GM03348 (cell line): Measurements from ENCODE around the gene MAST4.
A peak's percentile ranks its signal among the peaks of the same experiment; 100 is the strongest.

ENCODE experiments used
- DNase-seq: peaks from one replicate; pipeline ENCODE4 v3.0.0; 2012; ENCODE audit warnings: low spot score

MAST4 gene

DNA sequence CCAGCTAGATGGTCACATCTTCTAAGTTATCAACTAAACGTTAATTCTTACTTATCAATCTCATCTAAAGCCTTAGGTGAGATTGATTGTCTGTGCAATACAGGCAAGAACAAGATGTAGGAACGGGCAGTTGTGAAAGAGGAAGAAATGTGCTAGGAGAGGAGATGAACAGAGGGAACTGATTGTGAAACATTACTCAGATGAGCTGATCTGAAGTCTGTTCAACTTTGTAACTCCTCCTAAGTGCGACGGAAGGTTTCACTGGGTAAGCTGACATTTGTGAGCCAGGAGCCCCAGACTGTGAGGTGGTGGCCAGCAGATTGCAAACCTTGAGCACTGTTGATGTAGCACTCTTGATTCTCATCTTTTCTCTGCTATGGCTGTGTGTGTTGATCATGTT, 396.4 kb downstream of the MAST4 start:
- DNase-seq, result no peak

DNA sequence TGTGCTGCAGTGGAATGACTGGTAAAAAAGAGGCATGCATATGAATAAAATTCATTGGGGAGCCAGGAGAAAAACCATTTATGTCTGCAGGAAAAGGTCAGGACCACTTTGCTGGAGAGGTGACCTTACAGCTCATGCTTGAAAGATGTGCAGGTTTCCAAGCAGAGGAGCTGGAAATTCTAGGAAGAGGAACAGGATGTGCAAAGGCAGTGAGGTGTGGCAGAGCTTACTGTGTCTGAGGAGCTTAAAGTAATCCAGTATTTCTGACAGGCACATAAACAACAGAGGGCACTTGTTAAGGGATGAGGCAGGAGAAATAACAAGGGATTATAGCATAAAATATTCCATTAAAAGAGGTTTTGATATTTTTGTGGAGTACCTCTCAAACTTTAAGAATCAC, 397.3 kb downstream of the MAST4 start:
- no peak for DNase-seq

DNA sequence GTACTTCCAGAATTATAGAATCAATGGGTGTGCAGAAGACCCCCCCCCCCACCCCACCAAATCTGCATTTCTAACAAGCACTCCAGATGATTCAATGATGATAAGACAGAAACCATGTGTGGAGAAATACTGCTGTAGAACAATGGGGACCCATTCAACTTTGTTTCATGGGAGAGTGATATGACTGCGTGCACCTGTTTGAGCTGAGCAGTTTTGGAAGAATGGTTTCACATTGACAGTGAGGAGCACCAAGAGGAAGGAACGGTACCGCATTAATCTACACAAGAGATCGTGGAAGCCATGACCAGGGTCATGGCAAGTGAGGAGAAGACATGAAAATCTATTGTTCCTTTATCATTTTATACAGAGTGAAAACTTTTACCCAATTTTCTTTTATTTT, 397.7 kb downstream of the MAST4 start:
- DNase-seq, result no peak

DNA sequence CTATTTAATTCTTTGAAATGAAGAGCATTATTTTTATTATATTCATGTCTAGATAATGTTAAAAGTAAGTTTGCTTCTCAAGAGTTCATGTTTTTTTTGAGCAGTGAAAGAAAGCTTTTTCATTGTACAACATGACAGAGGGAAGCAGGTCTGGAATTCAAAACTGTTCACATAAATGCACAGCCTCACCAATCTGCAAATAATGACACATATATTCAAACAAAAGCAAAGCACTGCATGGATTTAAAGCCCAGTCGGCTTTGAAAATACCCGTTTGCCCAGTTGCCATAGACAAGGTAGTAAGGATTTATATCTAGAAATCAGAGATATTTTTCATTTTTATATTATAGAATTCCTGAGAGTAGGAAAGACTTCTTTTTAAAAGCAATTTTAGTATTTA, 398.6 kb downstream of the MAST4 start:
- no peak for DNase-seq

DNA sequence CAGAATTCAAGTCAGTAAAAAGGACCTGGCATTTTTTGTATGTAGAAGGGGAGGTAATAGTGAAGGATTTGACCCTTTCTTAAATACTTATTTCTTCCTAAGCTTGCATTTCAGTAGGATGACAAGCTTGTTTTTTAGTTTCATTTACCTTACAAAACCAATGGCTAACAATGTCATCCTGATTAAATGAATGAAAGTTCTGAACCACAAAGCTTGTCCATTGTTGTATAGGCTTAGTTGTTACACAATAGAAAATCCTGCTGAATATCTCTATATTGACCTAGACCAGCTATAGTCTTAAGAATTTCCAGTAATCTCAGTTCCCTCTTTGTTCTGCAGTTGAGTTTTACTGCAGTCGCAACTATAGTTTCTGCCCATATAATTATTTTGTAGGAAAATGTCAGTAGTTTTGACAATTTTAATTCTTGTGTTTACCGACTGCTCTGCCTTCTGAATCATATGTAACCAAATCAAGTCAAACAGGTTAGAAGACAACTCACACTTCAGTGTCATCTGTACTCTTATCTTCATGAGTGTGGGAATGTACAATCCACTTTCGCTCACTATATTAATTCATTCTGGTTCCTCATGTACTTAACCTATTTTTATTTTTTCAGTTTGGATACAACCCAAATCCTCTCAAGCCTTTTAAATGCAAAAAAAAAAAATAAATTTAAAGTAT, 404.7 kb downstream of the MAST4 start:
- DNase-seq, result no peak

DNA sequence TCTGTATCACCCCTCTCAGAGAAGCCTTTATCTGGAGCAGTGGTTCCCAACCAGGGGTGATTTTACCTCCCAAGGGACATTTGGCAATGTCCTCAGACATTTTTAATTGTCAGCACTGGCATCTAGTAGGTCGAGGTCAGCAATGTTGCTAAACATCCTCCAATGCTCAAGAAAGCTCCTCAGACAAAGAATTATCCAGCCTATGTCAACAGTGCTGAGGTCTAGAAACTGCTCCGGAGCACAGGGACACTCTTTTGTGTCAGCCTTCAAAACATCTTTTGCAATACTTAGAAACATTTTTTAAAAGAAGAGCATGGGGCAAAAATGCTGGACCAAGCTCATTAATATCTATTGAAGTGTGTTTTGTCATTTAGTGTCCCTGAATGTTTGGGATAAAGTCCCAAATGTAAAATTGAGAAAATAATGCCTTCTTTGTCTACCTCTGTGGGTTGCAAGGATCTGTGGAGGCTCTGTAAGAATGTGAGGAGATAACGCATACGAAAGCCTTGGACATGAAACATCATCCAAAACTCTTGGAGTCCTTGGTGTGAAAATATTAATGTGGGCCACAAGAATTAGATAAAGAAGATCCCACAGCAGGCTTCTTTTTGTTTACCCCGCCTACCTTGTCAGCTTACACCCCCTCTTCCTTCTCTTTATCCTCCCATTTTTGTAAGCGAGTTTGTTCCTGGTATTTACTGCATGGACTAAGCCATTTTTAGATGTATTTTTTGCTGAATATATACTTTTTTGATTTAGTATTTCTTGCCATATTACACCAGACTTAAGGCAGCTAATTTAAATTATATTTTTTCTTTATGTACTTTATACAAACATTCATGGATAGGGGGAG, 406.9 kb downstream of the MAST4 start:
- no peak for DNase-seq

DNA sequence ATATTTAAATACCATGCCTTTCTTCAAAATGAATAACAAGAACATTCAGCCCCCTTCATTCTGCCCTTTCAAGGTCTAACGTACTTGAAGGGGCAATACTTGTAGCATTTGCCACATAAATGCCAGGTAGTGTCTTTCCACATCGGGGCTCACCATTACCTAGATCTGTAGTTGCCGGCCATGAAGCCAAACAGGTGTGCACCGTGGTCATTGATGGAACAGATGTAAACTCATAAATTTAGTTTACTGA, 407.4 kb downstream of the MAST4 start:
- DNase-seq, result no peak

DNA sequence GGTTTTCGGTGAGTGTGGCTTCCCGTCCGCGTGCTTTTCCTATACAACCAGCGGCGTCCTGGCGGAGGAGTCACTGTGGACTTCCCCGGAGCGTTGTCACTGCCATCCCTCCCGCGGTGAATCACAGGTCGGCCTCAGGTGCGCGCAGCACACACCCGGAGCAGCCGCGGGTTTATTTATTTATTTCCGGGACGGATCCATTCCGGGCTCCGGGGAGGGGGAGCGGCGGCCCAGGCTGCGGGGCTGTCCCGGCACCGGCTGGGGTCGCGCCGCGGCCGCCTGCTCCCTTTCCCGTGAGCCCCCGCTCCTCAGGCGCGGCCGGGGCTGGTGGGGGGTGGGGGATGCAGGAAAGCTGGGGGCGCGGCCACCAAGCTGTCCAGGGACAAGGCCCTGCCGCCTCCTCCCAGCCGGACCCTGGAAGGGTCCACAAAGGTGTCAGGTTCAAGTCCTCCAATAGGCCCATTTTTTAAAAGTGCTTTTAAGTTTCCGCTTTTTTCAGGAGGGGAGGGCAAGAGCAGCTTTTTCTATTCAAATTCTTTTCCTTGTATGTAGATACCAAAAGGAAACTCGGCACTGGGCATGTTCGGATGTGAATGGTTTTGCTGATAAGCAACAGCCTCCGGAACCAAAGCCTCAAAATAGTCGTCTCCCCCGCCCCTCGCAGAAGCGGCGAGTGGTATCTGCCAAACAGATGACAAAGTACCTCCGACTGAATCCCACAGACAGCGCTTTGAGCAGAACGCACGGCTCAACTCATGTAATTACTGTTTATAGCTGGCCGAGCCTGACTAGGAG, 407.9 kb downstream of the MAST4 start:
- DNase-seq, result peak; percentile 79

DNA sequence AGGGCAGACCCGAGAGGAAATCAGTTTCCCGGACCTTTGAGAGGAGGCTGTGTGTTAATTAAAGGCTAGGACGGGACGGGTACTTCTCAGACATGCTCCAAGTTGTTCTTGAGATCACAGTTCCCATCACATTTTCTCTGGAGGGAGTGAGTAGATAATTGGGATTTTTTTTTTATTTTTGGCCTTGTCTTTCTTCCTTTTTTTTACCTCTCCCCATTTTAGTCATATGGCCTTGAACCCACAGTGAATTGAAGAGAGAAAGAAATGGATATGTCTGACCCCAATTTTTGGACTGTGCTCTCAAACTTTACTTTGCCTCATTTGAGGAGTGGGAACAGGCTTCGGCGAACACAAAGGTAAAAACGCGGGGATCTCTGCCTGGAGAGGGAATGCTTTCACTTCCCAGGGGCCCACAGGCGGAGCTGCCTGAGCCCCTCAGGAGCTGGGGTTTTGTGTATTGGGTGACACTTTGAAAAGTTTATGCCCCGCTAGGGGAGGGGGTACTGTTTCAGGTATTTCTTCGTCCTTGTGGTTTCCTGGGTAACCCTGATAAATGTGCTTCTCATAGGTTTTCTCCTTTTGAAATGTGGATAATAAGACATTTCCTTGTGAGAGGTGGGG, 408.6 kb downstream of the MAST4 start:
- DNase-seq, result no peak

DNA sequence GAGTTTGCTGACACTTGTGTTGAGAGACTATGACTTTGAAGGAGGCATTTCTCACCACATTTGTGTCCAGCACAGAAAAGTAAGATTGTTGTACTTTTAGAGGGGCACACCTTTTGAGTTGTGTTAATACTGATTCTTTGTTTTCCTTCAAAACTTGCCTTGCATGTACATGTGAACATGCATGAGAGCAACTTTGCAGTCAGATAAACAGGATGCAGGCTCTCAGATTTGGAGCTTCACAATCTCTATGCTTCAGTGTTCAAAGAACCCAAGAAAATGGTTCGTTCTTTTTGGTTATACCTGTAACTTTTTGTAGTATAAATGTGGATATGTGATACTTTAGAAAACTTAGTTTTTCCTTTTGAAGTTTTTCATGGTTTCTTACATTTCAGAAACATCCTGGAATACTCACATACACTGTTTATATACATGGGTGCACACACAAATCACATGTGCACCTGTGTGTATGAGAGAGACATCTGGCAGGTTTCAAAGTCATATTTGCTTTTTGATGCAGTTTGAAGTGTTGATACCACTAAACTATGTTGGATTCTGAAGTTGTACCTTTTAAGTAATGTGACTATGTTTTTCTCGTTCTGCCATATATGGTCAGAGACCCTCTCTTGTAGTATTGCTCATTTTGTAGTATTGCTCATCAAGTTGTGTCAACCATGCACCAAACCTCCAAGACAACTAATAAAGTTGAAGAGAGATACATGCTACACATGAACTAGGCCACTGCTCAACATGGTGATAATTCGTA, 409.7 kb downstream of the MAST4 start:
- no peak for DNase-seq

DNA sequence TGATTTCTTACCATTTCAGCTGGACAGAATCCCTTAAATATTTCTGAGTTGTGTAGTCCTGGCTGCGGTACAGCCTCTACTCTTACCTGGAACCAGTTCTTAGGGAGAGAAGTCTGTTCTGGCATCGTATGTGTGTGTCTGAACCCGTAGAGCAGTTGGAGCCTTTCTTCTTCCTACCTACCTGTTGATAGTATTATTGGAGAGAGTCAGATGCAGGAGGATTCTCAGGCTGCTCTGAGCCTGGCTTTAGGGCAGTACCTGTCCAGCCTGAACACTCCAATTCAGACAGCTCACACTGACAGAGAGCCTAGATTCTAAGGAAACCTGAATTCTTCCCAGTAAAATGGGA, 410.3 kb downstream of the MAST4 start:
- DNase-seq, result no peak

DNA sequence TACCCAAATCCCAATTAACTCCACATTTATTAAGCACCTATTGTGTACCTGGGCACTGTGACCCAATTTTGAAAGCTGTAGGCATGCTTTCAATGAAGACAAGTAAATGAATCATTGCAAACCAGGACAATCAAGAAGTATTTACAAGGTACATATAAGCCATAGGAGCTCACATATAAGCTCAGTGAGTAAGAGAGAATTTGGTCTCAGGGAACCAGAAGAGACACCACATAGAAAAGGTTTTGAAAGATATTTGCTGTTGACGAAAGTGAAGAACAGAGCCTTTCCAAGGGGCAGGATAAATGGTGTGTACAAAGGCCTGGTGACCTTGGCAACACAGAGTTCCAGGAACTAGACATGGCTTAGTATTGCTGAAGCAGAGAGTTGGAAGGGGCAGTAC, 412.8 kb downstream of the MAST4 start:
- DNase-seq, result no peak

DNA sequence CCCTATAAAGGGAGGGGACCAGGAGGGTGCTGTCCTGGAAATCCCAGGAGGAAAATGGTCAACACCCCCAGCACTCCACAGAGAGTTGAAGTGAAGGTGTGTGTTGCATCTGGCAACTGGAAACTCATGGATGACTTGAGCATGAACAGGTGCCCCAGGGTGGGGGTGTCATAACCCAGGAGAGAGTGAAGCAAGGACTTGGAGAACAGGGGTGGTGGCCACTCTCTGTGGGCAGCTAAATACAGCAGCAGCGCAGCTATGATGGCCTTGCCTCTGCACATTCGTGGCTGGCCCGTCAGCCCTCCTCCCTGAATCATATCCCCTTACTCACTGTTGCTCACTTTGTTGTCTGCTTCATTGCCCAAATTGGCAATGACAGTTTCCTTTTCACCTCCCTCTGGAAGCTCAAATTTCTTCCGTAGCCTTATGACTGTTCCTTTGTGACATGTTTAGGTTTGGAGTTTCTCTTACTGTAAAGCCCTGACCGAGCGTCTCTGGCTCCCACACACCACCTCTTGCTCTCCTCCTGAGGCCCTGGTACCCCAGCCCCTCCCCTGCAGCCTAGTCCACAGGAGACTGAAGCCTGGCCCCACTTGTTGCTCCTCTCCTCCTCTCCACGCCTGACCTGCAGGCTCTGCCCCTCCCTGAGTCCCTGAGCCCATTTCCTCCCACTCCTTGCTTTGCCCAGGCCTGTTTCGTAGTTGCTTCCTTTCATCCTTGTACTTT, 414.7 kb downstream of the MAST4 start:
- DNase-seq, result peak; percentile 49

DNA sequence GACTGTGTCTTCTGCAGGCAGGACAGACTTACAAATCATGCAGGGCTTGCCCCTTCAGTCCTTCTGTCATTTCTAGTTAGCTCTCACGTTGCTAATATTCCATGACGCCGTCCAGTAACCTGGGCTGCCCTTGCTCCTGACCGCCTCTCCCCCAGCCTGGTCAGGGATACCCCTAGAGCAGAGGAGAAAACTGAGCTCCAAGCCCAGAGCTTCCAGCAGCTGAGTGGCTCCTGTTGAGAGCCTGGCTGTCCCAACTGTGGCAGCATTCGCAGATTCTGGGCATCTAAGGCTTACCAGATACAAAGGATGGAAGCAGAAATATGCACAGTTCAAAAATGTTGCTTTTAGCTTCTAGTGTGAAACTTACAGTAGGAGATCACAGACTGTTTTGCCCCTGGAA, 415.2 kb downstream of the MAST4 start:
- no peak for DNase-seq

DNA sequence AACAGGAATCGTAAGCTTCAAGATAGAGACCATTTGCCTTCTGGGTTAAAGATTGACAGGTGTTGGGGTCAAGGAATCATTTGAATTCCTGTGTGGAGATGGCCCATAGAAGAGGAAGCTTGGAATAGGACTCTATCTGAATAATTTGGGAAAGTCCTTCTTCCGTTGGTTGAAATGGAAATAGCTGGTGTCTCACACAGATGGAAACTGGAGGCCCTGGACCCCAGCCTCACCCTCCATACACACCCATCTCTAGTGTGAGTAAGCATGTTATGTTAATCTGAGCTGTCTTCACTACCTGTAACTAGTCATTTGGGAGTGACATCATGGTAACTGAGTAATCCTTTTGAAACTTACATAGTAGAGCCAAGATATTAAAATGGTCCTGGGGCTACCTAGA, 416.0 kb downstream of the MAST4 start:
- no peak for DNase-seq

DNA sequence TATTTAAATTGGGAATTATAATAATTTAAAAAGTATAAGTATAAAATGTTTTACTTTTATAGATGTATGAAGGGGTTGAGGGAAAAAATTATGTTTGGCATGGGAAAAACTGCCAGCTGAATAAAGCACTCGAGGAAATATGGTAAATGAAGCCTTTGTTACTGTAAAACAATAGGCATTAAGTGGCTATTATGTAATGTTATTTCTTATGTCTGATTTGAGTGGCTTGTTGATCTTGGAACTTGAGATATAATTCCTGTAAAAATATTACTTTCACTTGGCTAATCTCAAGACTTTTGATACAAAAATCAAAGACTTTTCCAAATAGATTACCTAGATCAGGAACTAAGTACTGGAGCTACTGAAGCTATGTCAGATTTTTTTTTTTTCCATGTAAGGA, 417.5 kb downstream of the MAST4 start:
- no peak for DNase-seq

DNA sequence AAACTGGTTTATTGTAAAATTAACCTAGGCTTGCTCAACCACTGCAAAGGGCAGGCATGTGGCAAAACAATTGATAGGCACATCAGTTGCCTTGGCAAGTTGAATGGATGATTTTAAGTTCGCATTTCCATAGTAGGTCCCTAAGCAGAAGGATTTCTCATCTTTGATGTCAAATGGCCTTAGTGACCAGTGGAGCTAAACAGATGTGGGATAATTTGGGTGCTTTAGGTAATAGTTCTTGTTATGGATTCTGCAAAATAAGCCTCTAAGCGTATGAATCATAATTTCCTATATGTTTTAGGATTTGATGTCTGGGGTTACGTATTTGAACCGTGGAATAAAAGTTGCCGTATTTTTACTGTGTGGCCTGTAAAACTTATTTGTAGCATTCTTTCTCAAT, 418.0 kb downstream of the MAST4 start:
- no peak for DNase-seq

DNA sequence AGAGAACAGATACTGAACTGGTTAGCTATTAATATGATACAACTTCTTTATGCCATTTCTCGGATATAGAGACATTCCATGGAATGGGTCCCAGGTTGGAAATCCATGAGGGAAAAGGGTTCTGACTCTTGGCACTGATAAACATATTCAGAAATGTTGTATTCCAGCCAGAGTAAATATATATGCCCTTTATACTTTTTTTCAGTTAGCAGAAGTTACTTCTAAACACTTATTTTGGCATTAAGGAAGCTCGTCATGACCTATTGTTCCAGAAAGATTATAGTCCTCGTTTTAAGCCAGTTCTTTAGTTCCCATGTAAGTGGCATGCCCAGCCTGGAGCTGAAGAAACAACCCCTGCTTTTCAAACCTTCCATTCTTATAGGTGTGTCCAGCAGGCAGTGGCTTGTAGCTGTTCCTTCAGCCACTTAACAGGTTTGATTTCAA, 418.8 kb downstream of the MAST4 start:
- no peak for DNase-seq

DNA sequence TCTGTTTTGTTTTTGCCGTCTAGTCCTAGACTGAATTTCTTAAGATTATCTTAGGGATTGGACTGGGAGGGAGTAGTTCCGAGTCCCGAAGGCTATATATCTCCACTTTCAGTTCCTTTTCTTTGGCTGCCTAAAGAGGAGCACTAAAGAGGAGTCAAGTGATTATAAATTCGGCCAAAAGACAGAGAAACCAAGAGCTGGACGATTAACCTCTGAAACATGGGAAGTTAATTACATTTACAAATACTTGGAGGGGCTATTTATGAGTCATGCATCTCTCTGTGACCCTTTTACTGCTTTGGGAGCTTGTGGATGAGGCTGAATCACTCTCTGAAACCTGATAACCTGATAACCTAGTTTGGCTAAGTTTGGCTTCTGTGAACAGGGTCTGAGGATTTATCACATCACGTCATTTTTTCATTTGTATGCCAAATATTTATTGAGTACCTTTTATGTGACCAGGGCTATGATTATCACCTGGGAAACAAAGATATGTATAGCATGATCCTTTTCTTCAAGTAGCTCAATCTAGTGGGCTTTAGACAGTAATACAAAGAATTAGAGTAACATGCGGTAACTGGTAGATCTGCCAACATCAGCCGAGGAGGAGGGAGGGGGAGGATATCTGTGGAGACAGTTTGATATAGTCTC, 419.5 kb downstream of the MAST4 start:
- DNase-seq, result peak; percentile 17

DNA sequence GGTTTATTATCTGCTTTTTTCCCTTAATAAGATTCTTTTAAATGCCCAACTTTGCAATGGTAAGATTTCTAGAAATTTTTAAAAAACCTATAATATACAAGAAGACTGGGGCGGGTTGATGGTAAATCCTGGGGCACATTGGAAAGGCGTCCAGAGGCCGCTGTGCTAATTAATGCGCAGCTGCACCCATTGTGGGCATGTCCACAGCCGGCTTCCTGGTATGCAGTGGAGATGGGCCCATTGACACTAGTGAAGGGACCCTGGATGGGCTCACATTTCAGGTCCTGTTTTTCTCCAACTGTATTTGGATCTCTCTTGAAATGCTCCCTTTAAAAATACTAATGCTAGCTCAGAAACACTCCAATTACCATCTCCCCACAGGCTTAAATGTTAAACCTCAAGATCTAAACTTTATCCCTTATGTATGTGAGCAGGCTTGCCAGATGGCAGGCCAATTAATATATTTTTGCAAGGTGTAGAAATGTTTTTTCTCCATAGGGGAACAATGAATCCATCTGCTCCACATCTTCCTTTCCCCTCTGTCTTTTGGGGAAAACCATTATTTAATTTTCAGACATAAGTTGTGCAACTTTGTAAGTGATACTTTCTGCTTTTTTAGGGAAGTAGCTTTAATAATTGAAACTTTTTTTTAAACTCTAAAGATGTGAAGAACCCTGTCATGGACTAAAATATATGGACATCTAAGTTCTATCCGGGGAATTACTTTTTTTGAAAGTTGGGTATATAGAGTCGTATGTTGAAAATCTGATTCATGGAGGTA, 423.1 kb downstream of the MAST4 start:
- no peak for DNase-seq
